GM12873 (cell line): ENCODE results near the gene FAM177B.

Experiments
- CTCF ChIP-seq: IDR thresholded peaks from 2 replicates; pipeline ENCODE4 v1.5.1; 2012; ENCODE audit warnings: low read depth, mild to moderate bottlenecking, moderate library complexity, low read length, control low read depth; ENCODE audit not compliant: insufficient read depth; ENCODE audit errors: missing control alignments

Gene FAM177B

GRCh38 chr1:222706815-222707214 lies 30.2 kb upstream of the FAM177B start:
- TF ChIP-seq CTCF = peak; percentile 8

- TF ChIP-seq CTCF = no peak
Observed at GRCh38 chr1:222709700-222710153, 27.3 kb upstream of the FAM177B start.

- no peak for TF ChIP-seq CTCF
Observed at GRCh38 chr1:222711319-222712252, 25.4 kb upstream of the FAM177B start.

- no peak for TF ChIP-seq CTCF
Observed at GRCh38 chr1:222712253-222713090, 24.5 kb upstream of the FAM177B start, which contains the start of the genes AIDA and BROX. Gene AIDA (minus strand): TSS chr1:222712491. CDS start chr1:222712317, 174 bp downstream. Gene BROX (plus strand): TSS chr1:222712564. CDS start chr1:222715700, 3,136 bp downstream.

- TF ChIP-seq CTCF = peak; percentile 24
Observed at GRCh38 chr1:222713091-222713961, 23.7 kb upstream of the FAM177B start.

GRCh38 chr1:222716393-222716792 lies 20.6 kb upstream of the FAM177B start:
- TF ChIP-seq CTCF = no peak
